Prostate gland (tissue), 2 donors: ENCODE data around the gene ZSWIM9.

Experiments
- POLR2A ChIP-seq: fragments of 450-650 bp; IDR thresholded peaks from one replicate; pipeline ENCODE4 v1.6.1; 2016; ENCODE audit warnings: antibody characterized with exemption, mild to moderate bottlenecking
- POLR2AphosphoS5 ChIP-seq: sonication (generic); formaldehyde crosslinking; IDR thresholded peaks from one replicate; pipeline ENCODE4 v1.6.1; 2017; ENCODE audit warnings: antibody characterized with exemption
- TF ChIP-seq, protein P1 (sequence below), 4 experiments: fragments of 200-600 bp in 2 of 4; fragments of 450-650 bp in 2 of 4; sonication (generic) in 2 of 4; IDR thresholded peaks; 1 replicate in 3 of 4; 2 replicates in 1 of 4; pipeline ENCODE4 v1.5.1; 2016 to 2019; ENCODE audit warnings: antibody characterized with exemption in 4 of 4, mild to moderate bottlenecking in 2 of 4, moderate library complexity in 2 of 4

DNA sequence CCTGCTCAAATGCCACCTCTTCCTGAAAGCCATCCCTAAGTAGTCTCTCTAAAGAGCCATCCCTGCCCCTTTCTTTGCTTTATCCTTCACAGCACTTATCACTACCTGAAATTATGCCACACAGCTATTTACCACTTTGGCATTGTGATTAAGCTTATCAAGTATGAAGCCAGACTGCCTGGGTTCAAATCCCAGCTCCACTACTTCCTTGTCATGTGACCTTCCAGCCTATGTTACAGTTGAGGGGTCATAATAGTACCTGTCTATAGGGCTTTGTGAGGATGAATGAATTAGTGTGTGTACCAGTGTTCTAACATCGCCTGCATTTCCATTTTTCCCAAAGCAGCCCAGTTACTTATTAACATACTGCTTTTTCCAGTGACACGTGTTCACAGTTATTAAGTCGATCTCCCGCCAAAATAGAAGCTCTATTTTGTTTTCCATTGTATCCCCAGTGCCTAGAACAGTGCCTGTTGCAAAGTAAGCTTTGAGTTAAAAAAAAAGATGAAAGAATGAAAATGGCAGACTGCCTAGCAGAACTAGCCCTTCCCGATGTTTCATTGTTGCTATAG is 32.8 kb downstream of the ZSWIM9 start:
- TF ChIP-seq, protein P1, sequence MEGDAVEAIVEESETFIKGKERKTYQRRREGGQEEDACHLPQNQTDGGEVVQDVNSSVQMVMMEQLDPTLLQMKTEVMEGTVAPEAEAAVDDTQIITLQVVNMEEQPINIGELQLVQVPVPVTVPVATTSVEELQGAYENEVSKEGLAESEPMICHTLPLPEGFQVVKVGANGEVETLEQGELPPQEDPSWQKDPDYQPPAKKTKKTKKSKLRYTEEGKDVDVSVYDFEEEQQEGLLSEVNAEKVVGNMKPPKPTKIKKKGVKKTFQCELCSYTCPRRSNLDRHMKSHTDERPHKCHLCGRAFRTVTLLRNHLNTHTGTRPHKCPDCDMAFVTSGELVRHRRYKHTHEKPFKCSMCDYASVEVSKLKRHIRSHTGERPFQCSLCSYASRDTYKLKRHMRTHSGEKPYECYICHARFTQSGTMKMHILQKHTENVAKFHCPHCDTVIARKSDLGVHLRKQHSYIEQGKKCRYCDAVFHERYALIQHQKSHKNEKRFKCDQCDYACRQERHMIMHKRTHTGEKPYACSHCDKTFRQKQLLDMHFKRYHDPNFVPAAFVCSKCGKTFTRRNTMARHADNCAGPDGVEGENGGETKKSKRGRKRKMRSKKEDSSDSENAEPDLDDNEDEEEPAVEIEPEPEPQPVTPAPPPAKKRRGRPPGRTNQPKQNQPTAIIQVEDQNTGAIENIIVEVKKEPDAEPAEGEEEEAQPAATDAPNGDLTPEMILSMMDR (IDR thresholded peaks at IDR 0.05): no peak
- no peak for TF ChIP-seq POLR2A
- TF ChIP-seq POLR2AphosphoS5: no peak
